Naive B cell (primary cell): ENCODE measurements around the gene MT2A. TPM values are rescaled to one million over a fixed set of nuclear protein-coding genes. Genes with fewer than 3 reads are reported as not detected.

Experiments used
- ATAC-seq, 2 donors: fragments of 150-1000 bp; cut with Tn5 transposase; 2 replicates each; pipeline ENCODE4 v1.10.0; 2021; ENCODE audit warnings: low read depth in 2 of 2, mild to moderate bottlenecking in 2 of 2, moderate library complexity in 2 of 2
- DNase-seq: peaks from one replicate; pipeline ENCODE4 v3.0.0; 2022
- H3K27ac Mint-ChIP-seq, 6 donors: one replicate each; pipeline ENCODE4 v1.8.0; 2020 to 2022; ENCODE audit warnings: mild to moderate bottlenecking in 6 of 6, mixed read lengths in 6 of 6, moderate library complexity in 5 of 6, inconsistent platforms in 2 of 6
- H3K27me3 Mint-ChIP-seq, 3 donors: one replicate each; pipeline ENCODE4 v1.8.0; 2021 to 2022; ENCODE audit warnings: mixed read lengths in 3 of 3, mild to moderate bottlenecking in 1 of 3
- H3K36me3 Mint-ChIP-seq, 2 donors: one replicate each; pipeline ENCODE4 v1.8.0; 2020 to 2022; ENCODE audit warnings: mixed read lengths in 2 of 2, inconsistent platforms in 1 of 2, mild to moderate bottlenecking in 1 of 2
- H3K4me1 Mint-ChIP-seq, 3 donors: one replicate each; pipeline ENCODE4 v1.8.0; 2020 to 2022; ENCODE audit warnings: mixed read lengths in 3 of 3, inconsistent platforms in 1 of 3, mild to moderate bottlenecking in 1 of 3, moderate library complexity in 1 of 3
- H3K4me3 Mint-ChIP-seq, 8 donors: one replicate each; pipeline ENCODE4 v1.8.0; 2020 to 2022; ENCODE audit warnings: mild to moderate bottlenecking in 8 of 8, mixed read lengths in 8 of 8, moderate library complexity in 8 of 8, inconsistent platforms in 2 of 8
- H3K9me3 Mint-ChIP-seq, 7 donors: one replicate each; pipeline ENCODE4 v1.8.0; 2020 to 2022; ENCODE audit warnings: mixed read lengths in 7 of 7, mild to moderate bottlenecking in 5 of 7, inconsistent platforms in 2 of 7, moderate library complexity in 1 of 7
- polyA plus RNA-seq, 6 donors: library from polyadenylated mRNA; unstranded; fragments of 300-500 nt; fragmentation: Illumina TruSeq; gene quantifications; one replicate each; pipeline ENCODE4 v1.2.3, GENCODE V29; 2021; ENCODE audit warnings: low read depth in 6 of 6

Gene MT2A
- polyA plus RNA-seq, 6 donors from 2014 or later = 8.6 to 18.6 (median 11.2) TPM

- Mint-ChIP-seq H3K36me3 (no peaks in the 10 kb centered on the region), H3K27me3 (peaks cover 40 to 68% (median 53%) of the 10 kb centered on the region in 3 donors), H3K9me3 (no peaks in the 10 kb centered on the region), H3K4me1 (peaks cover 31 to 46% (median 46%) of the 10 kb centered on the region in 3 donors), H3K4me3 (no peak overlapping the region), H3K27ac (no peak overlapping the region)
- ATAC-seq (no peak), DNase-seq (no peak)
Observed at GRCh38 chr16:56628486-56629350, 20.3 kb downstream of the MT2A start.

- Mint-ChIP-seq H3K4me3 (no peak overlapping the region), H3K36me3 (no peaks in the 10 kb centered on the region), H3K27me3 (peaks cover 42 to 70% (median 54%) of the 10 kb centered on the region in 3 donors), H3K4me1 (peaks cover 31 to 46% (median 44%) of the 10 kb centered on the region in 3 donors), H3K27ac (no peak overlapping the region), H3K9me3 (no peaks in the 10 kb centered on the region)
- DNase-seq = no peak
- ATAC-seq = no peak
Observed at GRCh38 chr16:56629531-56629930, 21.1 kb downstream of the MT2A start.

DNA sequence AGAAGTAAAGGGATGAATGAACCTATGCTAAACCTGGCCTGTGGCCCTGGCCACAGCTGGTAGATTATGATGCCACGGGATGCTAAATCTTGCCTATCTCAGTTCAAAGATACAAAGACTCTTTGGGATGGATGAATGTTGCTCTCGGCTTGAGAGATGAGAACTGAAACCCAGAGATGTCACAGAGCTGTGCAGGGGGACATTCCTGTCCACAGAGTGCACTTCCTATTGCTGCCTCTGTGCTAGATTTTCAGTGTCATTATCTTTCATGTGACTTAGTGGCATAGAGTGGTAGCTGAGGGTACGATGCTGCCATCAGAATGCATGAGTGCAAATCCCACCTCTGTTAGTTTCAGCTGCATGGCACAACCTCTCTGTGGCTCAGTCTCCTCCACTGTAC, 21.8 kb downstream of the MT2A start:
- H3K27ac Mint-ChIP-seq = peak overlapping the region in 1 of 6 donors; percentile 2
- H3K4me3 Mint-ChIP-seq = peak overlapping the region in 2 of 8 donors; percentile 3 to 38
- DNase-seq (peak; percentile 42), ATAC-seq (peak; percentile 95)
- no peaks in the 10 kb centered on the region for H3K9me3 Mint-ChIP-seq
- peaks cover 32 to 47% (median 45%) of the 10 kb centered on the region in 3 donors for H3K4me1 Mint-ChIP-seq
- no peaks in the 10 kb centered on the region for H3K36me3 Mint-ChIP-seq
- H3K27me3 Mint-ChIP-seq = peaks cover 44 to 70% (median 54%) of the 10 kb centered on the region in 3 donors

DNA sequence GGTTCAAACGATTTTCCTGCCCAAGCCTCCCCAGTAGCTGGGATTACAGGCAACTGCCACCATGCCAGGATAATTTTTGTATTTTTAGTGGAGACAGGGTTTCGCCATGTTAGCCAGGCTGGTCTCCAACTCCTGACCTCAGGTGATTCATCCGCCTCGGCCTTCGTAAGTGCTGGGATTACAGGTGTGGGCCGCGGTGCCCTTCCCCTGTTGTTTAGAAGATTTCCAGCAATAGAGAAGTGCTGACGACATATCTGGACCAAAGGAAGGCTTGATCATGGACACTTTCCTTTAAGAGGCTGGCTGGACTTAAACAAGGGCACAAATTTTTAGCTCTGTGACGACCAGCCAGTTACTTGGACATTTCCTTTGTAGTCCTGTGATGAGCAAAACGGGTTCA, 22.8 kb downstream of the MT2A start:
- no peak for DNase-seq
- ATAC-seq = no peak
- Mint-ChIP-seq H3K4me1 (peaks cover 25 to 45% (median 40%) of the 10 kb centered on the region in 3 donors), H3K4me3 (peak overlapping the region in 3 of 8 donors; percentile 69 to 80 (median 75)), H3K27ac (no peak overlapping the region), H3K27me3 (peaks cover 44 to 70% (median 53%) of the 10 kb centered on the region in 3 donors), H3K9me3 (no peaks in the 10 kb centered on the region), H3K36me3 (no peaks in the 10 kb centered on the region)

DNA sequence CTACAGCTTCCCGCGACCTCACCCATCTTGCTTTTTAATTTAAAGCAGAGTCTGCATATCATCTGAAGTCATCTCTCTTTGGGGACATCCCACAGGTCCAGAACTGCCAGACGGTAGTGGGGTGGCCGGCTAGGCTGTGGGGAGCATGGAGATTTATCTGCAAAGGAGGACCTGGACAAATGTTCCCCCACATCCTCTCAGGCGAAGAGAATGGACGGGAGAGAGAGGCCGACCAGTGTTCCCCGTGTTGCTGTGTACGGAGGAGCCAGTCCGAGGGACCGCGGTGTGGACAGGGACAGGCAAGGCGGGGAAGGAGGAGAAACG, 23.4 kb downstream of the MT2A start:
- Mint-ChIP-seq H3K4me3 (peak overlapping the region in 7 of 8 donors; percentile 37 to 87 (median 80)), H3K27me3 (peaks cover 50 to 70% (median 57%) of the 10 kb centered on the region in 3 donors), H3K27ac (peak overlapping the region in 1 of 6 donors; percentile 2), H3K4me1 (peaks cover 25 to 45% (median 40%) of the 10 kb centered on the region in 3 donors), H3K9me3 (no peaks in the 10 kb centered on the region), H3K36me3 (no peaks in the 10 kb centered on the region)
- no peak for DNase-seq
- no peak for ATAC-seq

DNA sequence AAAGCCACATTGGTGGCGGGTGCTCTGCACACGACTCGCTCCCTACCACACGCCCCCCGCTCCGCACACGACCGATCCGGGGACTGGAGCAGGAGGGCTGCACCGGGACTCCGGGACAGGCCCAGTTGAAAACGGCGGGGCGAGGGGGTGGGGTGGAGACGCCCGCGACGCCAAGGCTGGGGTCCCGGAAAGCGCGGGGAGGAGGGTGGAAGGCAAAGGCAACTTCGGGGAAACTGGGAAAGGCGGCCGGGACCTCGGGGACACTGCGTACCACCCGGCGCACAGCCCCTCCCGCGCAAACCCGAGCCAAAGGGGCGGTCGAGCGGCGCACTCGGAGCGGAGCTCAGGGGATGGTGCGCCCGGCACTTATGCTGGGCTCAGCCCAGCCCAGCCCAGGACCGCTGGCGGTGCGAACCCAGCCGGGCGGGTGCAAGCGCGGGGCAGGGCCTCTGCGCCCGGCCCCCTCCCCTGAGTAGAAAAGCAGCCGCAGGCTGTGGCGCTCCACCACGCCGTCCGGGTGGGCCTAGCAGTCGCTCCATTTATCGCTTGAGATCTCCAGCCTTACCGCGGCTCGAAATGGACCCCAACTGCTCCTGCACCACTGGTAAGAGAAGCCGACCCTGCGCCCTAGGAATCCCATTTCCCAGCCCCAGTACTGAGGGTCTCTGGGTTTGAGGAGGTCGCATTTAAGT, 23.9 kb downstream of the MT2A start, which contains the start of gene MT1M:
Gene MT1M, plus strand, starts transcription at position 504 of the 692 bp plus-strand sequence. Its CDS starts 73 bp downstream, at position 577.
- Mint-ChIP-seq H3K27me3 (peaks cover 51 to 70% (median 62%) of the 10 kb centered on the region in 3 donors), H3K4me3 (peak within 1 kb of the TSS; percentile 45 to 87 (median 78)), H3K27ac (peak within 1 kb of the TSS in 1 of 6 donors; percentile 2), H3K36me3 (no peaks in the 10 kb centered on the region), H3K4me1 (peaks cover 25 to 48% (median 40%) of the 10 kb centered on the region in 3 donors), H3K9me3 (no peaks in the 10 kb centered on the region)
- DNase-seq = no peak
- ATAC-seq = no peak

- Mint-ChIP-seq H3K27ac (no peak overlapping the region), H3K4me3 (peak overlapping the region; percentile 25 to 83 (median 63)), H3K27me3 (peaks cover 57 to 76% (median 68%) of the 10 kb centered on the region in 3 donors), H3K4me1 (peaks cover 28 to 54% (median 44%) of the 10 kb centered on the region in 3 donors), H3K9me3 (no peaks in the 10 kb centered on the region), H3K36me3 (no peaks in the 10 kb centered on the region)
- DNase-seq (no peak), ATAC-seq (no peak)
Observed at GRCh38 chr16:56632848-56633365, 24.5 kb downstream of the MT2A start.

GRCh38 chr16:56633535-56633934, 25.2 kb downstream of the MT2A start:
- H3K4me3 Mint-ChIP-seq = peak overlapping the region in 4 of 8 donors; percentile 7 to 83 (median 17)
- H3K4me1 Mint-ChIP-seq = peaks cover 29 to 56% (median 47%) of the 10 kb centered on the region in 3 donors
- DNase-seq (no peak), ATAC-seq (no peak)
- H3K36me3 Mint-ChIP-seq = no peaks in the 10 kb centered on the region
- peaks cover 59 to 81% (median 72%) of the 10 kb centered on the region in 3 donors for H3K27me3 Mint-ChIP-seq
- no peak overlapping the region for H3K27ac Mint-ChIP-seq
- H3K9me3 Mint-ChIP-seq = peaks cover 0 to under 1% (median 0%) of the 10 kb centered on the region in 7 donors

GRCh38 chr16:56634715-56635440, 26.5 kb downstream of the MT2A start:
- DNase-seq (no peak), ATAC-seq (no peak)
- H3K4me1 Mint-ChIP-seq = peaks cover 26 to 51% (median 36%) of the 10 kb centered on the region in 3 donors
- H3K9me3 Mint-ChIP-seq = peaks cover 0 to 1% (median 0%) of the 10 kb centered on the region in 7 donors
- peak overlapping the region in 3 of 6 donors; percentile 47 to 91 (median 64) for H3K27ac Mint-ChIP-seq
- no peaks in the 10 kb centered on the region for H3K36me3 Mint-ChIP-seq
- peak overlapping the region in 6 of 8 donors; percentile 51 to 82 (median 68) for H3K4me3 Mint-ChIP-seq
- H3K27me3 Mint-ChIP-seq = peaks cover 70 to 91% (median 83%) of the 10 kb centered on the region in 3 donors

GRCh38 chr16:56635441-56635967, 27.1 kb downstream of the MT2A start:
- Mint-ChIP-seq H3K4me1 (peaks cover 20 to 45% (median 30%) of the 10 kb centered on the region in 3 donors), H3K4me3 (peak overlapping the region in 5 of 8 donors; percentile 32 to 82 (median 70)), H3K9me3 (peaks cover 0 to 1% (median 0%) of the 10 kb centered on the region in 7 donors), H3K36me3 (no peaks in the 10 kb centered on the region), H3K27ac (peak overlapping the region in 1 of 6 donors; percentile 64), H3K27me3 (peaks cover 70 to 97% (median 89%) of the 10 kb centered on the region in 3 donors)
- ATAC-seq = peak in 1 of 2 donors; percentile 23
- no peak for DNase-seq

GRCh38 chr16:56636616-56637413, 28.4 kb downstream of the MT2A start:
- Mint-ChIP-seq H3K9me3 (peaks cover 0 to 1% (median 0%) of the 10 kb centered on the region in 7 donors), H3K4me1 (peaks cover 16 to 34% (median 25%) of the 10 kb centered on the region in 3 donors), H3K27me3 (peaks cover 74 to 96% (median 89%) of the 10 kb centered on the region in 3 donors), H3K27ac (no peak overlapping the region), H3K4me3 (peak overlapping the region in 1 of 8 donors; percentile 22), H3K36me3 (no peaks in the 10 kb centered on the region)
- ATAC-seq (no peak), DNase-seq (no peak)
